Fibroblast of villous mesenchyme (primary cell): ENCODE data around the gene ERGIC1. TPM values are rescaled to one million over a fixed set of nuclear protein-coding genes. Genes with fewer than 3 reads are reported as not detected.

Source experiments
- DNase-seq: peaks from one replicate; pipeline ENCODE4 v3.0.0-alpha.2; 2010; ENCODE audit warnings: low read depth
- H3K4me3 ChIP-seq: 2 replicates; pipeline ENCODE4 v1.5.1; 2011; ENCODE audit warnings: low read depth, mild to moderate bottlenecking, low read length
- CTCF ChIP-seq: IDR thresholded peaks from 2 replicates; pipeline ENCODE4 v1.5.1; 2012; ENCODE audit warnings: low read depth, mild to moderate bottlenecking, low read length; ENCODE audit not compliant: insufficient read depth
- total RNA-seq: library from RNA; depleted of rRNA; stranded (reverse); fragments of >200 nt; gene quantifications from 2 replicates; pipeline ENCODE4 v1.2.3, GENCODE V29; 2012

ERGIC1 gene
- total RNA-seq, 1 donor, result 139 TPM

- peak; percentile 80 for DNase-seq
- no peak overlapping the region for H3K4me3 ChIP-seq
- TF ChIP-seq CTCF, result no peak
Measured at GRCh38 chr5:172820046-172820767, 13.8 kb upstream of the ERGIC1 start.

GRCh38 chr5:172821340-172821985 lies 12.6 kb upstream of the ERGIC1 start:
- DNase-seq, result no peak
- no peak overlapping the region for H3K4me3 ChIP-seq
- TF ChIP-seq CTCF, result no peak

- TF ChIP-seq CTCF, result no peak
- no peak overlapping the region for H3K4me3 ChIP-seq
- DNase-seq, result no peak
Measured at GRCh38 chr5:172823840-172824362, 10.2 kb upstream of the ERGIC1 start.

GRCh38 chr5:172825610-172826204 lies 8.3 kb upstream of the ERGIC1 start:
- no peak for DNase-seq
- no peak for TF ChIP-seq CTCF
- H3K4me3 ChIP-seq, result no peak overlapping the region

- DNase-seq, result no peak
- no peak overlapping the region for H3K4me3 ChIP-seq
- TF ChIP-seq CTCF, result no peak
Measured at GRCh38 chr5:172827841-172828240, 6.2 kb upstream of the ERGIC1 start.

GRCh38 chr5:172828911-172829431 lies 5.1 kb upstream of the ERGIC1 start:
- no peak overlapping the region for H3K4me3 ChIP-seq
- peak; percentile 71 for DNase-seq
- TF ChIP-seq CTCF, result no peak
